Progenitor cell of endocrine pancreas (in vitro differentiated cells): ENCODE measurements around the gene KPNA5. TPM values are rescaled to one million over a fixed set of nuclear protein-coding genes. Genes with fewer than 3 reads are reported as not detected.

ENCODE experiments used
- DNase-seq: peaks from one replicate; pipeline ENCODE4 v3.0.0; 2021; ENCODE audit warnings: low spot score; ENCODE audit not compliant: unreplicated experiment
- H3K27ac Mint-ChIP-seq: 2 replicates; pipeline ENCODE4 v1.8.0; 2021; ENCODE audit warnings: mild to moderate bottlenecking, moderate library complexity, mixed read lengths
- H3K27me3 Mint-ChIP-seq: 2 replicates; pipeline ENCODE4 v1.8.0; 2021; ENCODE audit warnings: mixed read lengths
- H3K36me3 Mint-ChIP-seq: 2 replicates; pipeline ENCODE4 v1.8.0; 2022; ENCODE audit warnings: mixed read lengths; ENCODE audit not compliant: insufficient read depth
- H3K4me1 Mint-ChIP-seq: 2 replicates; pipeline ENCODE4 v1.8.0; 2021; ENCODE audit warnings: low read depth, mixed read lengths
- H3K4me3 Mint-ChIP-seq: 2 replicates; pipeline ENCODE4 v1.8.0; 2021; ENCODE audit warnings: low read depth, mild to moderate bottlenecking, moderate library complexity, mixed read lengths
- H3K9me3 Mint-ChIP-seq: 2 replicates; pipeline ENCODE4 v1.8.0; 2021; ENCODE audit warnings: low read depth, mixed read lengths
- CTCF ChIP-seq: fragments of 200-600 bp; sonication (generic); IDR thresholded peaks from one replicate; pipeline ENCODE4 v1.5.0; 2021; ENCODE audit warnings: antibody characterized with exemption, mild to moderate bottlenecking; ENCODE audit not compliant: unreplicated experiment
- total RNA-seq: library from RNA; stranded (reverse); gene quantifications from 2 replicates; pipeline ENCODE4 v1.2.1, GENCODE V29; 2021

The KPNA5 gene
- total RNA-seq, 1 donor from 2014 or later = 24.5 TPM

GRCh38 chr6:116763048-116763447, 82.0 kb downstream of the KPNA5 start:
- H3K9me3 Mint-ChIP-seq = no peaks in the 10 kb centered on the region

GRCh38 chr6:116763906-116764628, 83.1 kb downstream of the KPNA5 start:
- Mint-ChIP-seq H3K9me3 (no peaks in the 10 kb centered on the region), H3K36me3 (no peaks in the 10 kb centered on the region), H3K4me1 (peaks cover 4% of the 10 kb centered on the region), H3K27me3 (peaks cover 44% of the 10 kb centered on the region), H3K4me3 (peak overlapping the region; percentile 74), H3K27ac (no peak overlapping the region)
- no peak for DNase-seq
- no peak for TF ChIP-seq CTCF

More at GRCh38 chr6:116763048-116763447, 82.0 kb downstream of the KPNA5 start:
- no peak overlapping the region for H3K4me3 Mint-ChIP-seq
- H3K27me3 Mint-ChIP-seq = peaks cover 44% of the 10 kb centered on the region
- no peak for TF ChIP-seq CTCF
- no peaks in the 10 kb centered on the region for H3K36me3 Mint-ChIP-seq
- H3K27ac Mint-ChIP-seq = no peak overlapping the region
- no peak for DNase-seq
- H3K4me1 Mint-ChIP-seq = peaks cover 4% of the 10 kb centered on the region

GRCh38 chr6:116764629-116764960, 83.6 kb downstream of the KPNA5 start:
- Mint-ChIP-seq H3K27ac (no peak overlapping the region), H3K4me1 (peaks cover 4% of the 10 kb centered on the region), H3K9me3 (no peaks in the 10 kb centered on the region), H3K4me3 (peak overlapping the region; percentile 74), H3K36me3 (no peaks in the 10 kb centered on the region), H3K27me3 (peaks cover 44% of the 10 kb centered on the region)
- TF ChIP-seq CTCF = no peak
- DNase-seq = peak; percentile 10

- Mint-ChIP-seq H3K4me1 (peaks cover 4% of the 10 kb centered on the region), H3K27me3 (peaks cover 44% of the 10 kb centered on the region)
Observed at GRCh38 chr6:116764961-116765841, 84.2 kb downstream of the KPNA5 start, which contains the start of gene FAM162B. Gene FAM162B (minus strand): TSS chr6:116765719. CDS start chr6:116765576, 143 bp downstream.

More at GRCh38 chr6:116764961-116765841, 84.2 kb downstream of the KPNA5 start, which contains the start of gene FAM162B:
- Mint-ChIP-seq H3K36me3 (no peaks in the 10 kb centered on the region), H3K9me3 (no peaks in the 10 kb centered on the region), H3K4me3 (peak within 1 kb of the TSS; percentile 74), H3K27ac (no peak within 1 kb of the TSS)
- peak; percentile 38 for DNase-seq
- TF ChIP-seq CTCF = no peak
